Neural progenitor cell (in vitro differentiated cells): ENCODE data around the gene PDCD6IP. TPM values are rescaled to one million over a fixed set of nuclear protein-coding genes. Genes with fewer than 3 reads are reported as not detected.

Experiments used
- DNase-seq: peaks from one replicate; pipeline ENCODE4 v3.0.0-alpha.2; 2016; ENCODE audit warnings: low spot score
- H2AFZ ChIP-seq: fragments of 200-600 bp; sonication (generic); replicated peaks from 2 replicates; pipeline ENCODE4 v1.6.1; 2016; ENCODE audit warnings: antibody characterized with exemption
- H3F3A ChIP-seq: fragments of 200-600 bp; sonication (generic); 2 replicates; pipeline ENCODE4 v1.6.1; 2016; ENCODE audit warnings: antibody characterized with exemption, low read depth
- H3K27ac ChIP-seq: fragments of 200-600 bp; sonication (generic); 2 replicates; pipeline ENCODE4 v1.5.1; 2016; ENCODE audit warnings: mild to moderate bottlenecking
- H3K27me3 ChIP-seq: fragments of 200-600 bp; sonication (generic); 2 replicates; pipeline ENCODE4 v1.6.1; 2016; ENCODE audit warnings: mild to moderate bottlenecking, moderate library complexity
- H3K36me3 ChIP-seq: fragments of 200-600 bp; sonication (generic); 2 replicates; pipeline ENCODE4 v1.5.1; 2016
- H3K4me1 ChIP-seq: fragments of 200-600 bp; sonication (generic); 2 replicates; pipeline ENCODE4 v1.6.1; 2016; ENCODE audit warnings: mixed run types
- H3K4me2 ChIP-seq: fragments of 200-600 bp; sonication (generic); 2 replicates; pipeline ENCODE4 v1.6.1; 2016
- H3K4me3 ChIP-seq: fragments of 200-600 bp; sonication (generic); 2 replicates; pipeline ENCODE4 v1.5.1; 2016
- H3K79me2 ChIP-seq: fragments of 200-600 bp; sonication (generic); 2 replicates; pipeline ENCODE4 v1.6.1; 2016; ENCODE audit warnings: low read depth
- H3K9ac ChIP-seq: fragments of 200-600 bp; sonication (generic); 2 replicates; pipeline ENCODE4 v1.6.1; 2016
- H3K9me3 ChIP-seq: fragments of 200-600 bp; sonication (generic); 2 replicates; pipeline ENCODE4 v1.5.1; 2016; ENCODE audit warnings: low read depth
- H4K20me1 ChIP-seq: fragments of 200-600 bp; sonication (generic); 2 replicates; pipeline ENCODE4 v1.6.1; 2016; ENCODE audit warnings: low read depth
- H3K27ac Mint-ChIP-seq: 3 replicates; pipeline ENCODE4 v1.8.0; 2021; ENCODE audit warnings: mixed read lengths
- H3K27me3 Mint-ChIP-seq: 2 replicates; pipeline ENCODE4 v1.8.0; 2022; ENCODE audit warnings: low read depth, mild to moderate bottlenecking, inconsistent platforms, moderate library complexity, mixed read lengths; ENCODE audit not compliant: insufficient read depth
- H3K36me3 Mint-ChIP-seq: 3 replicates; pipeline ENCODE4 v1.8.0; 2021; ENCODE audit warnings: mixed read lengths
- H3K4me1 Mint-ChIP-seq: 3 replicates; pipeline ENCODE4 v1.8.0; 2021; ENCODE audit warnings: mixed read lengths
- H3K4me3 Mint-ChIP-seq: 3 replicates; pipeline ENCODE4 v1.8.0; 2021; ENCODE audit warnings: mild to moderate bottlenecking, moderate library complexity, mixed read lengths
- H3K9me3 Mint-ChIP-seq: 3 replicates; pipeline ENCODE4 v1.8.0; 2020; ENCODE audit warnings: mixed read lengths
- EZH2 ChIP-seq: fragments of 200-600 bp; sonication (generic); IDR thresholded peaks from 2 replicates; pipeline ENCODE4 v1.6.1; 2017; ENCODE audit warnings: antibody characterized with exemption, mild to moderate bottlenecking, moderate library complexity
- EZH2phosphoT487 ChIP-seq: fragments of 200-600 bp; sonication (generic); IDR thresholded peaks from 2 replicates; pipeline ENCODE4 v1.6.1; 2017; ENCODE audit warnings: antibody characterized with exemption
- total RNA-seq: library from RNA; depleted of rRNA; stranded (reverse); fragments of >200 nt; gene quantifications from 2 replicates; pipeline ENCODE4 v1.2.3, GENCODE V29; 2015; ENCODE audit warnings: low replicate concordance
- TF ChIP-seq, protein P1 (sequence below): fragments of 200-600 bp; sonication (generic); IDR thresholded peaks from 2 replicates; pipeline ENCODE4 v1.5.1; 2017; ENCODE audit warnings: antibody characterized with exemption, mild to moderate bottlenecking

PDCD6IP gene
- total RNA-seq, 1 donor from 2014 or later: 93.7 TPM

DNA sequence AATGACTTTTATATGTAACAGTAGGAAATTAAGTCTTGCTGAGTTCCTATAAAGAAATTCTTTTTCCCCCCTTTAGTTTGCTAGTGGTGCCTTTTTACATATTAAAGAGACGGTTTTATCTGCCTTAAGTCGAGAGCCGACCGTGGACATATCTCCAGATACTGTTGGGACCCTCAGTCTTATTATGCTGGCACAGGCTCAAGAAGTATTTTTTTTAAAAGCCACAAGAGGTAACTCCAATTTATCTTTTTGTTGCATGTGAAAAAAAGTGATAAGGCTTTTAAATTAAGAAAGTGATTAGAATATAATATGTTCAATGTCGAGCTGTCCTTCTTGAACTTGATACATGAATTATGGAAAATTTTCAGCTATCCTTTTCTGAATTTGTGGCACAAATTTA lies 26.7 kb downstream of the PDCD6IP start:
- no peaks in the 10 kb centered on the region for H3K4me1 ChIP-seq
- Mint-ChIP-seq H3K4me1 (no peaks in the 10 kb centered on the region), H3K9me3 (no peaks in the 10 kb centered on the region), H3K27me3 (no peaks in the 10 kb centered on the region), H3K27ac (no peak overlapping the region), H3K4me3 (no peak overlapping the region), H3K36me3 (peaks cover 9% of the 10 kb centered on the region)
- TF ChIP-seq EZH2phosphoT487 (no peak), EZH2 (no peak)
- peaks cover 7% of the 10 kb centered on the region for H3K36me3 ChIP-seq
- H3K9ac ChIP-seq: no peak overlapping the region
- no peak overlapping the region for H3K27ac ChIP-seq
- H3K9me3 ChIP-seq: no peaks in the 10 kb centered on the region
- peaks cover 5% of the 10 kb centered on the region for H3K79me2 ChIP-seq
- no peaks in the 10 kb centered on the region for H3F3A ChIP-seq
- no peaks in the 10 kb centered on the region for H3K27me3 ChIP-seq
- no peak overlapping the region for H2AFZ ChIP-seq
- no peak overlapping the region for H3K4me3 ChIP-seq
- DNase-seq: no peak
- H3K4me2 ChIP-seq: no peak overlapping the region
- no peaks in the 10 kb centered on the region for H4K20me1 ChIP-seq

DNA sequence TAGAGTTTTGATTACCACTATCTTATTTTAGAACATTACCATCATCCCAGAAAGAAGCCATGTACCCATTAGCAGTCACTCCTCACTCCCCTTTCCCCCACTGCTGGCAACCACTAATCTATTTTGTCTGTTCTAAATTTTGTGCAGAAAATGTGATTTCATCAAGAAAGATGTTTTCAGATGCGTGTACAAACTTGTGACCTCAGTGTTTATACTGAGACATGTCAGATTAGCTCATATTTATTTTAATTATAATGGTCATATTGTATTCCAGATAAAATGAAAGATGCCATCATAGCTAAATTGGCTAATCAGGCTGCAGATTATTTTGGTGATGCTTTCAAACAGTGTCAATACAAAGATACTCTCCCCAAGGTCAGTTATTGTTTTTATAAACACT lies 27.8 kb downstream of the PDCD6IP start:
- H3K79me2 ChIP-seq: no peaks in the 10 kb centered on the region
- H3K4me3 ChIP-seq: no peak overlapping the region
- no peak overlapping the region for H2AFZ ChIP-seq
- no peaks in the 10 kb centered on the region for H3K4me1 ChIP-seq
- no peaks in the 10 kb centered on the region for H3F3A ChIP-seq
- no peaks in the 10 kb centered on the region for H3K4me1 Mint-ChIP-seq
- H3K9me3 Mint-ChIP-seq: no peaks in the 10 kb centered on the region
- H3K9me3 ChIP-seq: no peaks in the 10 kb centered on the region
- no peak overlapping the region for H3K4me2 ChIP-seq
- no peaks in the 10 kb centered on the region for H3K27me3 ChIP-seq
- H3K27ac Mint-ChIP-seq: no peak overlapping the region
- no peak overlapping the region for H3K4me3 Mint-ChIP-seq
- no peak overlapping the region for H3K27ac ChIP-seq
- peaks cover 10% of the 10 kb centered on the region for H3K36me3 Mint-ChIP-seq
- TF ChIP-seq EZH2 (no peak), EZH2phosphoT487 (no peak)
- TF ChIP-seq, protein P1, sequence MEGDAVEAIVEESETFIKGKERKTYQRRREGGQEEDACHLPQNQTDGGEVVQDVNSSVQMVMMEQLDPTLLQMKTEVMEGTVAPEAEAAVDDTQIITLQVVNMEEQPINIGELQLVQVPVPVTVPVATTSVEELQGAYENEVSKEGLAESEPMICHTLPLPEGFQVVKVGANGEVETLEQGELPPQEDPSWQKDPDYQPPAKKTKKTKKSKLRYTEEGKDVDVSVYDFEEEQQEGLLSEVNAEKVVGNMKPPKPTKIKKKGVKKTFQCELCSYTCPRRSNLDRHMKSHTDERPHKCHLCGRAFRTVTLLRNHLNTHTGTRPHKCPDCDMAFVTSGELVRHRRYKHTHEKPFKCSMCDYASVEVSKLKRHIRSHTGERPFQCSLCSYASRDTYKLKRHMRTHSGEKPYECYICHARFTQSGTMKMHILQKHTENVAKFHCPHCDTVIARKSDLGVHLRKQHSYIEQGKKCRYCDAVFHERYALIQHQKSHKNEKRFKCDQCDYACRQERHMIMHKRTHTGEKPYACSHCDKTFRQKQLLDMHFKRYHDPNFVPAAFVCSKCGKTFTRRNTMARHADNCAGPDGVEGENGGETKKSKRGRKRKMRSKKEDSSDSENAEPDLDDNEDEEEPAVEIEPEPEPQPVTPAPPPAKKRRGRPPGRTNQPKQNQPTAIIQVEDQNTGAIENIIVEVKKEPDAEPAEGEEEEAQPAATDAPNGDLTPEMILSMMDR: no peak
- peaks cover 7% of the 10 kb centered on the region for H3K36me3 ChIP-seq
- no peak overlapping the region for H3K9ac ChIP-seq
- H4K20me1 ChIP-seq: no peaks in the 10 kb centered on the region
- no peak for DNase-seq
- H3K27me3 Mint-ChIP-seq: no peaks in the 10 kb centered on the region

DNA sequence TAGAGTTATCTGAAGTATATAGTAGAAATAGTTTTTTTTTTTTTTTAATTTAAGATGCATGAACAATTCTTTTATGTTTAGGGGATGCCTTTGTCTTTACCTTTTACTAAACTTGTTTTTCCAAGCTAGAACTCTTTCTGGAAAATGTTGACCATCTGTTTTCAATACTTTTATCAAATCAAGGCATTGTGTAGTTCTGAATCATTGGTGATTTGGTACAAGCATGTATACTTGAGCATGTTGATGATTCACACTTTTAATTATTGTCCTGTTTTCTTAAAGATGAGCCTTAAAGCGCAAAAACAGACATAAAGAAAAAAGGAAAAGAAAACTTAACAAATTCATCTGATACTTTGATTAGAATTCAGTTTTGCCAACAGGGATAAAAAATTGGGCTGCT lies 28.3 kb downstream of the PDCD6IP start:
- Histone ChIP-seq H3K4me1 (no peaks in the 10 kb centered on the region), H3K4me2 (no peak overlapping the region), H2AFZ (no peak overlapping the region), H3K27ac (no peak overlapping the region), H3K27me3 (no peaks in the 10 kb centered on the region), H4K20me1 (no peaks in the 10 kb centered on the region), H3K9ac (no peak overlapping the region), H3F3A (no peaks in the 10 kb centered on the region), H3K79me2 (no peaks in the 10 kb centered on the region), H3K9me3 (no peaks in the 10 kb centered on the region), H3K4me3 (no peak overlapping the region), H3K36me3 (peaks cover 7% of the 10 kb centered on the region)
- TF ChIP-seq, protein P1: no peak
- TF ChIP-seq EZH2: no peak
- DNase-seq: no peak
- Mint-ChIP-seq H3K27ac (no peak overlapping the region), H3K9me3 (no peaks in the 10 kb centered on the region), H3K4me3 (no peak overlapping the region), H3K4me1 (no peaks in the 10 kb centered on the region), H3K27me3 (no peaks in the 10 kb centered on the region), H3K36me3 (peaks cover 8% of the 10 kb centered on the region)

DNA sequence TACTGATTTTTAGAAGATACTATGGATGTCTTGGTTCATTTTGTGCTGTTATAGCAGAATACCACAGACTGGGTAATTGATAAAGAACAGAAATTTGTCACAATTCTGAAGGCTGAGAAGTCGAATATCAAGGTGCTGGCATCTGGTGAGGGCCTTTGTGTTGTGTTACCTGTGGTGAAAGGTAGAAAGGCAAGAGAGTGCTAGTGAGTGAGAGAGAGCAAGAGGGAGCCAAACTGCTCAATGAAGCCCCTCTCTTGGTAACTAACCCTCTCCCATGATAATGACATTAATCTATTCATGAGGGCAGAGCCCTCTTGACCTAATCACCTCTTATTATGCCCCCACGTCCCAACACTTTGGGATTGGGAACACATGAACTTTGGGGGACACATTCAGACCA lies 31.3 kb downstream of the PDCD6IP start:
- Mint-ChIP-seq H3K4me3 (no peak overlapping the region), H3K4me1 (peaks cover 3% of the 10 kb centered on the region), H3K27ac (no peak overlapping the region), H3K9me3 (no peaks in the 10 kb centered on the region), H3K36me3 (peaks cover 5% of the 10 kb centered on the region), H3K27me3 (no peaks in the 10 kb centered on the region)
- no peak overlapping the region for H3K4me2 ChIP-seq
- H3K4me1 ChIP-seq: peaks cover 15% of the 10 kb centered on the region
- DNase-seq: no peak
- H3K79me2 ChIP-seq: no peaks in the 10 kb centered on the region
- peaks cover 9% of the 10 kb centered on the region for H4K20me1 ChIP-seq
- TF ChIP-seq EZH2: no peak
- TF ChIP-seq EZH2phosphoT487: no peak
- TF ChIP-seq, protein P1: no peak
- no peak overlapping the region for H3K27ac ChIP-seq
- H3K4me3 ChIP-seq: no peak overlapping the region
- no peak overlapping the region for H3K9ac ChIP-seq
- no peaks in the 10 kb centered on the region for H3K9me3 ChIP-seq
- no peaks in the 10 kb centered on the region for H3K27me3 ChIP-seq
- H3K36me3 ChIP-seq: peaks cover 3% of the 10 kb centered on the region
- H2AFZ ChIP-seq: no peak overlapping the region
- peaks cover 12% of the 10 kb centered on the region for H3F3A ChIP-seq
